Astrocyte of the cerebellum (primary cell): ENCODE results near the gene PDZK1IP1.
"Not testable (repeated sequence)": the region's sequence is repeated elsewhere in the genome, so short reads cannot be mapped to it uniquely, and the experiment has no call there.

ENCODE experiments used
- DNase-seq: peaks from one replicate; pipeline ENCODE4 v3.0.0-alpha.2; 2011; ENCODE audit warnings: low read depth
- H3K4me3 ChIP-seq: 2 replicates; pipeline ENCODE4 v1.5.1; 2011; ENCODE audit warnings: mild to moderate bottlenecking, low read depth, low read length, moderate library complexity
- in situ Hi-C: cut with HindIII; loops from 2 replicates; pipeline ENCODE4 v1.10.0; 2017; ENCODE audit warnings: low sequenced_read_pairs
- TF ChIP-seq, protein P1 (sequence below): IDR thresholded peaks from 2 replicates; pipeline ENCODE4 v1.5.1; 2012; ENCODE audit warnings: low read length, low read depth, moderate library complexity, mild to moderate bottlenecking; ENCODE audit errors: missing control alignments

The PDZK1IP1 gene

GRCh38 chr1:47147047-47147785 lies 42.6 kb downstream of the PDZK1IP1 start:
- in situ Hi-C loops, result no loop called here
- H3K4me3 ChIP-seq, result no peak overlapping the region
- no peak for DNase-seq
- TF ChIP-seq, protein P1, sequence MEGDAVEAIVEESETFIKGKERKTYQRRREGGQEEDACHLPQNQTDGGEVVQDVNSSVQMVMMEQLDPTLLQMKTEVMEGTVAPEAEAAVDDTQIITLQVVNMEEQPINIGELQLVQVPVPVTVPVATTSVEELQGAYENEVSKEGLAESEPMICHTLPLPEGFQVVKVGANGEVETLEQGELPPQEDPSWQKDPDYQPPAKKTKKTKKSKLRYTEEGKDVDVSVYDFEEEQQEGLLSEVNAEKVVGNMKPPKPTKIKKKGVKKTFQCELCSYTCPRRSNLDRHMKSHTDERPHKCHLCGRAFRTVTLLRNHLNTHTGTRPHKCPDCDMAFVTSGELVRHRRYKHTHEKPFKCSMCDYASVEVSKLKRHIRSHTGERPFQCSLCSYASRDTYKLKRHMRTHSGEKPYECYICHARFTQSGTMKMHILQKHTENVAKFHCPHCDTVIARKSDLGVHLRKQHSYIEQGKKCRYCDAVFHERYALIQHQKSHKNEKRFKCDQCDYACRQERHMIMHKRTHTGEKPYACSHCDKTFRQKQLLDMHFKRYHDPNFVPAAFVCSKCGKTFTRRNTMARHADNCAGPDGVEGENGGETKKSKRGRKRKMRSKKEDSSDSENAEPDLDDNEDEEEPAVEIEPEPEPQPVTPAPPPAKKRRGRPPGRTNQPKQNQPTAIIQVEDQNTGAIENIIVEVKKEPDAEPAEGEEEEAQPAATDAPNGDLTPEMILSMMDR, result no peak

- H3K4me3 ChIP-seq, in situ Hi-C loops: not testable (repeated sequence)
Measured at GRCh38 chr1:47146495-47146894, 43.3 kb downstream of the PDZK1IP1 start.

DNA sequence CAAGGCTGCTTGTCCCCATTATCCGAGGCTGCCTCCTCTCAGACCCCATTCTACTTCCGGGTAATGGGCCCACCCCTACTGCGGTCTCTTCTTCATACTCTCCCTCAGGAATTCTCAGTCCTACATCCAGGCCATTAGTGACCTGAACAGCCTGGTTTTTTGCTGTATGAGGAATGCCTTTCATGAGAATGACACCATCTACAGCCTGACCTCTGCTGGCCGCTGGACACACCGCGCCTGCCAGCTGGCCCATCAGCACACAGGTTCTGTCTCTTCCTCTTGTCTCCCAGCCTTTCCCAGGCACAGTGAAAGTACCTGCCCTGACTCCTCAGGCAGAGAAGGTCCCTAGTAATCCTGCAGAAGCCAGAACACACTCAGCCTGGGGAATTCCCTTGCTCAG lies 46.2 kb downstream of the PDZK1IP1 start:
- in situ Hi-C loops, DNase-seq, H3K4me3 ChIP-seq: not testable (repeated sequence)
- TF ChIP-seq, protein P1, result peak; percentile 38

More at GRCh38 chr1:47146495-47146894, 43.3 kb downstream of the PDZK1IP1 start:
- DNase-seq, result not testable (repeated sequence)

DNA sequence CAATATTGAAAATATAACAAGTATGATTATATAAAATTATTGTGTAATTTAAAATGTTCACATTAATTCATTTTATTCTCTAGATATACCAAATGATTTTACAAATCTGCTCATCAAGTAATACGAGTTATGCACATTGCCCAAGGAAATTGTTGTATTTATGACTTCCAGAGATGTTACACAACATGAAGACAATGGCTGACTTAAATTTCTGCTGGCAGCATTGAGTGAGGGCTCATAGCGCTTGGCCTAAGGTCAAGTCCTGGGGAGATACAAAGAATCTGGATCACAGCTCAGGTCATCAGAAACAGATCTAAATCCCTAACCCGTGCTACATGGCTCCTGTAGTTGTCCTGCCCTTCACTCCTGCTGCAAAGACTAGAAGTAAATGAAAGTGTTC lies 49.5 kb downstream of the PDZK1IP1 start:
- DNase-seq, in situ Hi-C loops, H3K4me3 ChIP-seq: not testable (repeated sequence)

DNA sequence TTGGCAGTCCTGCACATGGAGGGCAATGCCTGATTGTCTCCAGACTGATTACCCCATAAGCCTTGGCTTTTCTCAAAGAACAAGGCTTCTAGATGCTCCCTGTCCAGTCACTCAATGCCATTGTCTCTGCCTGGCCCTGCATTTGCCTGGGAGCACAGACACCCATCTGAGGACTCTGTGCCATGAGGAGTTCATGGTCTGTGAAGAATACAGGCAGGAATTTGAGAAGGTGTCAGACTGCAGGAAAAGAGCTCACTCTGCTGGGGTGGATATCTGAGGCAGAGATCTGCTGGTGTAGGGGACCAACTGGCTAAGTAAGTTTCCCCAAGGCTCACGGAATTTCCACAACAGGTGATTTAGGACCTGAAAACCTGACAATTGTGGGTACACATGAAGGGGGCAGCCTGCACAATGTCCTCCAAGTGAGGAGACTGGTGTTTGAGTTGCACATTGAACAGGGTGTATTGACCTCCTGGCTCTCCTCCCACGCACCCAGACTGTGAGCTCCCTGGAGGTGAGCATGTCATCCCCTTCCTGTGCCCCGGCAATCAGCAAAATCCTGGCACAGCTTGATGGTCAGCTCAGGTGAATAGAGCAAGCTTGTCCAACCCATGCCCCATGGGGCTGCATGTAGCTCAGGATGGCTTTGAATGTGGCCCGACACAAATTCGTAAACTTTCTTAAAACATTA lies 51.8 kb downstream of the PDZK1IP1 start:
- H3K4me3 ChIP-seq, result no peak overlapping the region
- TF ChIP-seq, protein P1, result no peak
- DNase-seq, result no peak
- in situ Hi-C loops, result no loop called here

- no peak for DNase-seq
- in situ Hi-C loops, result no loop called here
- no peak within 1 kb of the TSS for H3K4me3 ChIP-seq
- TF ChIP-seq, protein P1, result no peak
Measured at GRCh38 chr1:47137198-47137597, 52.6 kb downstream of the PDZK1IP1 start, which contains the start of gene CYP4A22. Gene CYP4A22, plus strand, starts transcription at chr1:47137441. Its CDS starts 45 bp downstream, at chr1:47137486.
